GM23338 (cell line): ENCODE data around the gene PXMP4. TPM values are rescaled to one million over a fixed set of nuclear protein-coding genes. Genes with fewer than 3 reads are reported as not detected.

Source experiments
- ATAC-seq: fragments of 200-7000 bp; cut with Tn5 transposase; 3 replicates; pipeline ENCODE4 v1.9.1; 2020
- DNase-seq: peaks from one replicate; pipeline ENCODE4 v3.0.0-alpha.2; 2015; ENCODE audit warnings: low spot score
- H2AFZ ChIP-seq: fragments of 200-600 bp; sonication (generic); 2 replicates; pipeline ENCODE4 v1.8.0; 2016; ENCODE audit warnings: antibody characterized with exemption, mild to moderate bottlenecking, moderate library complexity
- H3F3A ChIP-seq: fragments of 200-600 bp; sonication (generic); replicated peaks from 2 replicates; pipeline ENCODE4 v1.8.0; 2017; ENCODE audit warnings: antibody characterized with exemption, mixed run types, low read depth
- H3K27ac ChIP-seq: fragments of 200-600 bp; sonication (generic); 2 replicates; pipeline ENCODE4 v1.6.1; 2016; ENCODE audit warnings: low read depth
- H3K27me3 ChIP-seq: fragments of 200-600 bp; sonication (generic); 2 replicates; pipeline ENCODE4 v1.8.0; 2016; ENCODE audit warnings: mild to moderate bottlenecking, mixed run types, moderate library complexity; ENCODE audit not compliant: insufficient read depth
- H3K36me3 ChIP-seq: fragments of 200-600 bp; sonication (generic); 2 replicates; pipeline ENCODE4 v1.8.0; 2016; ENCODE audit warnings: mild to moderate bottlenecking; ENCODE audit not compliant: insufficient read depth
- H3K4me1 ChIP-seq: fragments of 200-600 bp; sonication (generic); 2 replicates; pipeline ENCODE4 v1.8.0; 2016; ENCODE audit warnings: mild to moderate bottlenecking, moderate library complexity; ENCODE audit not compliant: insufficient read depth
- H3K4me2 ChIP-seq: fragments of 200-600 bp; sonication (generic); 2 replicates; pipeline ENCODE4 v1.7.1; 2017; ENCODE audit warnings: mixed run types
- H3K4me3 ChIP-seq: fragments of 200-600 bp; sonication (generic); 2 replicates; pipeline ENCODE4 v1.6.1; 2016; ENCODE audit warnings: mixed run types
- H3K79me2 ChIP-seq: fragments of 200-600 bp; sonication (generic); replicated peaks from 2 replicates; pipeline ENCODE4 v1.8.0; 2017; ENCODE audit warnings: mild to moderate bottlenecking; ENCODE audit not compliant: insufficient read depth
- H3K9me2 ChIP-seq: fragments of 200-600 bp; sonication (generic); 2 replicates; pipeline ENCODE4 v1.8.0; 2017; ENCODE audit not compliant: insufficient read depth
- H4K20me1 ChIP-seq: fragments of 200-600 bp; sonication (generic); replicated peaks from 2 replicates; pipeline ENCODE4 v1.8.0; 2017; ENCODE audit warnings: mild to moderate bottlenecking; ENCODE audit not compliant: insufficient read depth
- H3K27ac Mint-ChIP-seq: 2 replicates; pipeline ENCODE4 v1.8.0; 2020; ENCODE audit warnings: inconsistent platforms, mild to moderate bottlenecking, moderate library complexity, mixed read lengths
- H3K27me3 Mint-ChIP-seq: 3 replicates; pipeline ENCODE4 v1.8.0; 2022; ENCODE audit warnings: low read depth, mild to moderate bottlenecking, moderate library complexity, mixed read lengths, inconsistent platforms; ENCODE audit not compliant: insufficient read depth, poor library complexity
- H3K36me3 Mint-ChIP-seq: 3 replicates; pipeline ENCODE4 v1.8.0; 2021; ENCODE audit warnings: low read depth, mild to moderate bottlenecking, inconsistent platforms, moderate library complexity, mixed read lengths
- H3K4me1 Mint-ChIP-seq: 3 replicates; pipeline ENCODE4 v1.8.0; 2020; ENCODE audit warnings: mild to moderate bottlenecking, inconsistent platforms, mixed read lengths
- H3K4me3 Mint-ChIP-seq: 3 replicates; pipeline ENCODE4 v1.8.0; 2021; ENCODE audit warnings: moderate library complexity, mild to moderate bottlenecking, inconsistent platforms, mixed read lengths
- H3K9me3 Mint-ChIP-seq: 3 replicates; pipeline ENCODE4 v1.8.0; 2020; ENCODE audit warnings: moderate library complexity, mild to moderate bottlenecking, inconsistent platforms, mixed read lengths
- CREB1 ChIP-seq: fragments of 250-450 bp; sonication (Bioruptor Pico); IDR thresholded peaks from 2 replicates; pipeline ENCODE4 v1.5.0; 2020; ENCODE audit warnings: low read depth, mild to moderate bottlenecking, moderate library complexity
- REST ChIP-seq: IDR thresholded peaks from one replicate; pipeline ENCODE4 v1.6.1; 2018; ENCODE audit warnings: antibody characterized with exemption; ENCODE audit not compliant: unreplicated experiment
- STAT1 ChIP-seq: IDR thresholded peaks from one replicate; pipeline ENCODE4 v1.6.1; 2016; ENCODE audit warnings: antibody characterized with exemption; ENCODE audit not compliant: unreplicated experiment
- ZNF331 ChIP-seq: fragments of 250-450 bp; sonication (Bioruptor Pico); IDR thresholded peaks from 2 replicates; pipeline ENCODE4 v1.5.0; 2020; ENCODE audit warnings: low read depth, mild to moderate bottlenecking, moderate library complexity
- ZNF462 ChIP-seq: fragments of 250-450 bp; sonication (Bioruptor Pico); IDR thresholded peaks from 2 replicates; pipeline ENCODE4 v1.5.0; 2020; ENCODE audit warnings: mild to moderate bottlenecking, moderate library complexity
- polyA plus RNA-seq: library from polyadenylated mRNA; unstranded; fragments of >200 nt; fragmentation: Nextera tagmentation; extraction: Ambion mirVana; gene quantifications from 2 replicates; pipeline ENCODE4 v1.2.1, GENCODE V29; 2016
- total RNA-seq: library from RNA; depleted of rRNA; stranded (reverse); fragments of >200 nt; shearing (Covaris generic); gene quantifications from 2 replicates; pipeline ENCODE4 v1.2.3, GENCODE V29; 2014
- TF ChIP-seq, protein P1 (sequence below), 2 experiments: fragments of 200-600 bp in 1 of 2; sonication (generic) in 1 of 2; conservative IDR thresholded peaks; 2 replicates each; pipeline versions ENCODE4 v1.5.1 to v1.6.1; 2016 to 2017; ENCODE audit warnings: antibody characterized with exemption in 2 of 2, low read depth in 2 of 2, mild to moderate bottlenecking in 2 of 2, moderate library complexity in 1 of 2

PXMP4 gene
- total and polyA plus RNA-seq, 2 experiments from 2014 or later, result 1.2 to 3.5 TPM

- H3K4me1 Mint-ChIP-seq, result peaks cover 24% of the 10 kb centered on the region
- Histone ChIP-seq H3K9me2 (no peaks in the 10 kb centered on the region), H2AFZ (no peak overlapping the region), H3F3A (peaks cover 15% of the 10 kb centered on the region; the same call in 1 of the 2 replicates), H3K27me3 (no peaks in the 10 kb centered on the region), H3K4me3 (no peak overlapping the region), H3K79me2 (peaks cover 13% of the 10 kb centered on the region), H3K27ac (no peak overlapping the region), H3K4me2 (no peak overlapping the region), H3K4me1 (peaks cover 11% of the 10 kb centered on the region), H3K36me3 (peaks cover 4% of the 10 kb centered on the region; the same call in 1 of the 2 replicates), H4K20me1 (peaks cover 19% of the 10 kb centered on the region; the same call in 1 of the 2 replicates)
- H3K27me3 Mint-ChIP-seq, result peaks cover 17% of the 10 kb centered on the region
- no peak for DNase-seq
- no peak overlapping the region for H3K27ac Mint-ChIP-seq
- ATAC-seq, result no peak
- peaks cover 37% of the 10 kb centered on the region for H3K36me3 Mint-ChIP-seq
- TF ChIP-seq STAT1 (no peak), ZNF331 (CRISPR knock-in tag) (no peak), CREB1 (CRISPR knock-in tag) (no peak), REST (no peak)
- TF ChIP-seq, protein P1, sequence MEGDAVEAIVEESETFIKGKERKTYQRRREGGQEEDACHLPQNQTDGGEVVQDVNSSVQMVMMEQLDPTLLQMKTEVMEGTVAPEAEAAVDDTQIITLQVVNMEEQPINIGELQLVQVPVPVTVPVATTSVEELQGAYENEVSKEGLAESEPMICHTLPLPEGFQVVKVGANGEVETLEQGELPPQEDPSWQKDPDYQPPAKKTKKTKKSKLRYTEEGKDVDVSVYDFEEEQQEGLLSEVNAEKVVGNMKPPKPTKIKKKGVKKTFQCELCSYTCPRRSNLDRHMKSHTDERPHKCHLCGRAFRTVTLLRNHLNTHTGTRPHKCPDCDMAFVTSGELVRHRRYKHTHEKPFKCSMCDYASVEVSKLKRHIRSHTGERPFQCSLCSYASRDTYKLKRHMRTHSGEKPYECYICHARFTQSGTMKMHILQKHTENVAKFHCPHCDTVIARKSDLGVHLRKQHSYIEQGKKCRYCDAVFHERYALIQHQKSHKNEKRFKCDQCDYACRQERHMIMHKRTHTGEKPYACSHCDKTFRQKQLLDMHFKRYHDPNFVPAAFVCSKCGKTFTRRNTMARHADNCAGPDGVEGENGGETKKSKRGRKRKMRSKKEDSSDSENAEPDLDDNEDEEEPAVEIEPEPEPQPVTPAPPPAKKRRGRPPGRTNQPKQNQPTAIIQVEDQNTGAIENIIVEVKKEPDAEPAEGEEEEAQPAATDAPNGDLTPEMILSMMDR (conservative IDR thresholded peaks at IDR 0.05; ENCODE audit: low read depth in 2 of 2), result no peak
- no peaks in the 10 kb centered on the region; the same call in 2 of the 3 replicates for H3K9me3 Mint-ChIP-seq
- no peak overlapping the region for H3K4me3 Mint-ChIP-seq
Measured at GRCh38 chr20:33677991-33678702, 42.0 kb downstream of the PXMP4 start.

DNA sequence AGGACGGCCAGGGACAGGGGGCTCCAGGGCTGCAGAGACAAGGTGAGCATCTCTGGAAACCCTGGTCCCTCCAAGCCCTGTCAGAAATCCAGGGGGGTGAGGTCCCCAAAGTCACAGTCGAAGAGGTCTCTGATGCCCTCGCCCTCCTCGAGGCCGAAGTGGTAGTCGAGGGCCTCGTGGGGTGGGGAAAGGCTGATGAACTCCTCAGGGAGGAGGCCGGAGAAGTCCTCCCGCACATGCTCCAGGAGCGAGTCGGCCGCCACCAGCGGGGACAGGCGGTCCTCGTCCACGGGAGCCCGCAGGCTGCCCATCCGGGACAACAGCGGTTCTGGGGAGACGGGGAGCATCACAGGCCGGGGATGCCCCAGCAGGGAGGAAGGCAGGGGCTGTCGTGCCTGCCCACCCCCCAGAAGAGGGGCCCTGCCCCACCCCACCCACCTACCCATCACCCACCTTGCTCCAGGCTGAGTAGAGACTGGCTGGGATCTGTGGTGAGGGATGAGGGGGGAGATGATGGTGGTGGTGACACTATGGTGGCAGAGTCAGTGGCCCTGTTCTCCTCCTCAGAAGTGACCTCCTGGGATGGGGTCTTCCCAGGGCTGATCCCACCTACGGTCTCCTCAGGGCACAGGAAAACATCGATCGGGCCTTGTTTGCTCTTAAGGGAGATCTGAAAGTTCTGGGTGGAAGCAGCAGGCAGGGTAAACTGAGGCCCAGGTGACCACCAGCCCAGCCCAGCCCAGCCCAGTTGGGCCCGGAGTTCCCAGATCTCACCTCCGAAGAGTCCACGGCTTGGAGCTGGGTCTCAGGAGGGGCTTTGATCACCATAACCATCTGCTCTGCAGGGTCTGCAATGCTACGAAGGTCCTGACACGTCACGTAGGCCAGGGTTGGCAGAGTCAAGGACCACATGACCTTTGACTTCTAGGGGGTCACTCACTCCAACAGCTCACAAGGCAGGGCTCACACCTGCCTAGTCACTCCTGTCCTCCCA is 43.2 kb downstream of the PXMP4 start:
- H3K9me3 Mint-ChIP-seq, result no peaks in the 10 kb centered on the region; the same call in 2 of the 3 replicates
- H3K27ac Mint-ChIP-seq, result no peak overlapping the region
- TF ChIP-seq ZNF462 (CRISPR knock-in tag), result no peak

More for the DNA sequence above, 43.2 kb downstream of the PXMP4 start:
- no peaks in the 10 kb centered on the region for H3K27me3 ChIP-seq
- peaks cover 15% of the 10 kb centered on the region; the same call in 1 of the 2 replicates for H3F3A ChIP-seq
- H4K20me1 ChIP-seq, result peaks cover 7% of the 10 kb centered on the region; the same call in 1 of the 2 replicates
- no peak for ATAC-seq
- DNase-seq, result no peak
- H3K4me1 Mint-ChIP-seq, result peaks cover 33% of the 10 kb centered on the region
- peaks cover 4% of the 10 kb centered on the region; the same call in 1 of the 2 replicates for H3K36me3 ChIP-seq
- peaks cover 41% of the 10 kb centered on the region for H3K36me3 Mint-ChIP-seq
- no peaks in the 10 kb centered on the region for H3K9me2 ChIP-seq
- no peak overlapping the region for H2AFZ ChIP-seq
- peaks cover 20% of the 10 kb centered on the region for H3K27me3 Mint-ChIP-seq
- H3K27ac ChIP-seq, result no peak overlapping the region
- no peak overlapping the region for H3K4me3 ChIP-seq
- no peak overlapping the region for H3K4me2 ChIP-seq
- peaks cover 5% of the 10 kb centered on the region for H3K79me2 ChIP-seq
- H3K4me3 Mint-ChIP-seq, result no peak overlapping the region
- H3K4me1 ChIP-seq, result peaks cover 19% of the 10 kb centered on the region
